KG1 (cell line): Measurements from ENCODE around the gene LRRC63.
A peak's percentile ranks its signal among the peaks of the same experiment; 100 is the strongest.
"Not testable (repeated sequence)": the region's sequence is repeated elsewhere in the genome, so short reads cannot be mapped to it uniquely, and the experiment has no call there.

Experiments used
- DNase-seq: peaks from one replicate; lab custom pipeline; 2025; lab: John Stamatoyannopoulos, UW

Gene LRRC63

GRCh38 chr13:46235286-46235685 is 23.6 kb downstream of the LRRC63 start:
- no peak for DNase-seq

GRCh38 chr13:46265292-46265691 is 53.6 kb downstream of the LRRC63 start:
- DNase-seq: no peak

GRCh38 chr13:46267166-46267565 is 55.4 kb downstream of the LRRC63 start:
- no peak for DNase-seq

GRCh38 chr13:46270416-46270815 is 58.7 kb downstream of the LRRC63 start:
- no peak for DNase-seq

GRCh38 chr13:46274094-46274698 is 62.5 kb downstream of the LRRC63 start:
- no peak for DNase-seq

- DNase-seq: no peak
Measured at GRCh38 chr13:46278474-46278873, 66.7 kb downstream of the LRRC63 start.

- no peak for DNase-seq
Measured at GRCh38 chr13:46281779-46282178, 70.1 kb downstream of the LRRC63 start.

- DNase-seq: not testable (repeated sequence)
Measured at GRCh38 chr13:46283912-46284824, 72.4 kb downstream of the LRRC63 start.

- DNase-seq: no peak
Measured at GRCh38 chr13:46286972-46287371, 75.2 kb downstream of the LRRC63 start.

GRCh38 chr13:46288570-46289259 is 77.0 kb downstream of the LRRC63 start:
- peak; percentile 60 for DNase-seq

GRCh38 chr13:46289260-46289955 is 77.7 kb downstream of the LRRC63 start:
- DNase-seq: no peak

GRCh38 chr13:46290434-46290833 is 78.7 kb downstream of the LRRC63 start:
- no peak for DNase-seq

- no peak for DNase-seq
Measured at GRCh38 chr13:46293436-46293835, 81.7 kb downstream of the LRRC63 start.

GRCh38 chr13:46295491-46296114 is 83.9 kb downstream of the LRRC63 start:
- DNase-seq: peak; percentile 60

GRCh38 chr13:46296115-46296822 is 84.5 kb downstream of the LRRC63 start:
- no peak for DNase-seq

GRCh38 chr13:46296921-46297320 is 85.2 kb downstream of the LRRC63 start:
- no peak for DNase-seq

GRCh38 chr13:46297361-46297811 is 85.7 kb downstream of the LRRC63 start:
- DNase-seq: no peak

- DNase-seq: no peak
Measured at GRCh38 chr13:46303742-46304385, 92.1 kb downstream of the LRRC63 start.

GRCh38 chr13:46304546-46304945 is 92.8 kb downstream of the LRRC63 start:
- DNase-seq: no peak

- no peak for DNase-seq
Measured at GRCh38 chr13:46307554-46307953, 95.8 kb downstream of the LRRC63 start.
